Pons (tissue), 1 donor: ENCODE results near the gene NF1.
"Not testable (repeated sequence)": the region's sequence is repeated elsewhere in the genome, so short reads cannot be mapped to it uniquely, and the experiment has no call there.

Experiments used
- DNase-seq: peaks from one replicate; pipeline ENCODE4 v3.0.0-alpha.2; 2016; ENCODE audit warnings: low spot score

Gene NF1

GRCh38 chr17:31345191-31345747, 250.5 kb downstream of the NF1 start:
- not testable (repeated sequence) for DNase-seq

GRCh38 chr17:31349454-31349853, 254.7 kb downstream of the NF1 start:
- DNase-seq = no peak

DNA sequence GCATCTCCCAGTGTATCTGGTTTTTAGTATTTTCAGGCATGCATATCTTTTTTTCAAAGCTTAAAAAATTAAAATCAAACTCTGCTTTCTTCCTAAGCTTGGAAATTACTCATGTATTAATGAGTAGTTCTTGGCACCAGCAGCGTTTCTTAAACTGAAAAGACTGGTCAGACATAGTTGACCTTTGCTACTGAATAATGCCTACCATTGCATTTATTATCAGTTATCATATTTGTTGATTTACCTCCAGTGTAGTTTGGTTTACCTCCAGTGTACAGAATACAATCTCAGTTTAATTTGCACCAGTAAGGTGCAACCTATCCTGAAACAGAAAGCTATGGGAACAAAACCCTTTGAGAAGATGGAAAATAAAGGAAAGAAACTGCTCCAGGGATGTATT, 261.2 kb downstream of the NF1 start:
- DNase-seq = no peak

- no peak for DNase-seq
Measured at GRCh38 chr17:31357091-31357490, 262.3 kb downstream of the NF1 start.

DNA sequence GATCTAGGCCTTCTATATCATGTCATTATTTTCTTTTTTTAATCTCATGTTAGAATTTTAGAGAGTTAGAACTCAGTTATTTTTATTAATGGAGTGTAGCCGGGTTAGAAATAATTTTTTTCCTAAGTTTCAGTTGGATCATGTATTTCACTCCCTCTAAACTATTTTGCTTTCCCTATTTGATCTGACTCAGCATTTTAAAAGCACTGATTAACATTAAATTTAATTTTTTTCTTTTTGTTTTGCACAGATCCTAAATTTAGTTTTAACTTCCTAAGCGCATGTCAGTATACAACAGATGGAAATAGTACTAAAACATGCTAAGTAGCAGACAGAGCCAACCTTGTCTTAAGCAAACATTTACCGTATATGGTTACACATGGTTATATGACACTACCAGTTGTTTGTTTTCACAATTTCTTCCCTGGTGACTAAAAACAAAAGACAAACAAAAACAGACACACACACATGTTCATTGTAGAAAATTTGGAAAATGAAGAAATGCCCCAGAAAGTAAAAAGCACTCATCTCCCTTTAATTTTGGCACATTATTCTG, 263.1 kb downstream of the NF1 start:
- DNase-seq = no peak

- DNase-seq = no peak
Measured at GRCh38 chr17:31364012-31364411, 269.2 kb downstream of the NF1 start.

DNA sequence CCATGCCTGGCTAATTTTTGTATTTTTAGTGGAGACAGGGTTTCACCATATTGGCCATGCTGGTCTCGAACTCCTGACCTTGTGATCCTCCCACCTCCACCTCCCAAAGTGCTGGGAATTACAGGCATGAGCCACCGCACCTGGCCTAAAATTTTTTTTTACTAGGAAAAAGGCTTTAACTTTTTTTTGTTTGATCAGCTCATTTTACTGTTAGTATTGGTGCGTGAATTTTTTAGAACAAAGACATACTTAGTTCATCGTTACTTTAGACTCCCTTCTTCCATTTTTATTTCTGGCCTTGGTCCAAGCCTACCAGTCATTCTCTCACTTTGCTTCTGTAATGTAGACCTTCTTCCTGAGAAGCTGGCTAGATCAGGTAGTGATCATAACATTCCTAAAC, 271.3 kb downstream of the NF1 start:
- DNase-seq = no peak

DNA sequence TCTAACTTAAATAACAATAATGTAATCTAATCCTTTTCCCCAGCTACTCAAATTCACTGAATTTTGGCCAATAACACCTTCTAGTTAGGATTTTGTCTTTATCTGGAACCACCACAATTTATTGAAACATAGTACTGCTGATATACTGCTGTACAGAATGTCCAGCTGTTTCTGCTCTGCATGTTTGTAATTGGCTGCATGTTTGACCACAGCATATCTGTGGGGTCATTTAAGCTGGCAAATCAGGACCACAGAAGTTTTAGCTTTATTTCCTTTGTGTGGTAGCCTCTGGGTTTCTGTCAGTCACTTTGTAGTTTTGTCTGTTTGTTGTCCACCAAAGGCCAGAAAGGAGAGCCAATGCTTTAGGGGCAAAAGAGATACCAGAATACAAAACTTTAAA, 274.5 kb downstream of the NF1 start:
- no peak for DNase-seq

GRCh38 chr17:31371511-31372097, 276.8 kb downstream of the NF1 start:
- DNase-seq = peak; percentile 38

DNA sequence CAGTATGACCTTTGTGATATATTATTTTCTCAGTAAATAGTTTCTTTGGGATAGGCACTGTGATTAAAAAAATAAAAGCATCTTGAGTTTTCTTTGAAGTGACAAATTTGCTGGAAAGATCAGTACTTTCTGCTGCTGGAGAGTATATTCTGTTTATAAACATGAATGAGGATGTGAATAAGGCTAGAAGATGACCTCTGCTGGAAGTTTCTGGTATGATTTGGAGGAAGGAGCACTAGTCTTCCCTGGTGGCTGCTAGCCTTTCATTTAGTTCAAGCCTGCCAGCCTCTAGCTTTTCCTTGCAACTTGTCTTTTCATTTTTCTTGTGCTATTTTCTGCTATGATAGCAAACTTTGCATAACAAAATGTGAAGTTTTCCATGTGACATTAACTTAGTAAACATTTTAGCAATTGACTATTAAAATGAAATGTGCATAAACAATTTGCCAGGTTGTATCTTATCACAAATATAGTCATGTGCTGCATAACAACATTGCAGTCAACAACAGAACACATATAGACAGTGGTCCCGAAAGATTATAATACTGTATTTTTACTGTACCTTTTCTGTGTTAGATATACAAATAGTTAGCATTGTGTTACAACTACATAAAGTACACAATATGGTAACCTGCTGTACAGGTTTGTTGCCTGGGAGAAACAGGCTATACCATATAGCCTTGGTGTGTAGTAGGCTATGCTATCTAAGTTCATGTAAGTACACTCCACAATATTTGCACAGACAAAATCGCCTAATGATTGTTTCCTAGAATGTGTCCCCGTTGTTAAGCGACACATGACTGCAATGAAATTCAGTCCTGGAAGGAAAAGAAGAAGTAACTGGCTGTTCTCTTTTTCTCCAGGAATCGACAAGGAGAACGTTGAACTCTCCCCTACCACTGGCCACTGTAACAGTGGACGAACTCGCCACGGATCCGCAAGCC, 278.6 kb downstream of the NF1 start:
- DNase-seq = peak; percentile 96

- DNase-seq = no peak
Measured at GRCh38 chr17:31374094-31374447, 279.3 kb downstream of the NF1 start.

GRCh38 chr17:31374503-31374902, 279.7 kb downstream of the NF1 start:
- no peak for DNase-seq

DNA sequence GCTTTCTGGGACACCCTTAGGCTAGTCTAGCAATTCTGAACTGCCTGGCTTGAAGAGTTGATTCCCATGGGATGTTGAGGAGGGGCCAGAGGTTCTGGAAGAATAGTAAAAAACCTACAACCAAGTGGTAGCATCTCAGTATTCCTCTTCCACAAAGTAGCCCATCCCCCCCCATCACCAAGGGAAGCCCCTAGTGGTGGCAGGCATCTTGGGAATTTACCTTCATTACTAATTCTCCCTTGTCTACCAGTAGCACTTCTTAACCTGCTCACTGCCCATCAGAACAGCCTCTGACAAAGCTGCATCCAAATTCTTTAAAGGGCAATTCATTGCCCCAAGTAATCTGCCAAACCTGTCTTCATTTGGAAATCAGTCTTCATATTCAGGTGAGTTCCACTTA, 283.9 kb downstream of the NF1 start:
- no peak for DNase-seq

GRCh38 chr17:31379597-31380205, 284.9 kb downstream of the NF1 start:
- peak; percentile 76 for DNase-seq

- peak; percentile 55 for DNase-seq
Measured at GRCh38 chr17:31381165-31381668, 286.4 kb downstream of the NF1 start.

DNA sequence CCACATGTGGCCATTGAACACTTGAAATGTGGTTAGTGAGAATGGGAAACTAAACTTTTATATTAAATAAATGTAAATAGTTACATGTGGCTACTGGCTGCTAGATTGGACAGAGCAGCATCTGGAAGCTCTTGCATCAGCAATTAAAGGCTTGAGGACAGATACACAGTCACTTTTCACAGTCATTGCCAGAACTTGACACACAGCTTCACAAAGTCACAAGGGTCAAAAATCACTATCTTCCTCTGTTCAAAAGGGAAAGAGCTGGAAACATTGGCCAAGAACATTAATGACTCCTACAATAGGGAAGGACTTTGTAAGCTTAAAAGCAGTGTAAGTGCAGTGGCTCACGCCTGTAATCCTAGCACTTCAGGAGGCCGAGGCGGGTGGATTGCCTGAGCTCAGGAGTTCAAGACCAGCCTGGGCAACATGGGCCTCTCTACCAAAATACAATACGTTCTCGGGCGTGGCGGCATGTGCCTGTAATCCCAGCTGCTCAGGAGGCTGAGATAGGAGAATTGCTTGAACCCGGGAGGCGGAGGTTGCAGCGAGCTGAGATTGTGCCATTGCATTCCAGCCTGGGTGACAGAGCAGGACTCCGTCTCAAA, 288.0 kb downstream of the NF1 start:
- DNase-seq = peak; percentile 35

- DNase-seq = not testable (repeated sequence)
Measured at GRCh38 chr17:31383488-31383887, 288.7 kb downstream of the NF1 start.

DNA sequence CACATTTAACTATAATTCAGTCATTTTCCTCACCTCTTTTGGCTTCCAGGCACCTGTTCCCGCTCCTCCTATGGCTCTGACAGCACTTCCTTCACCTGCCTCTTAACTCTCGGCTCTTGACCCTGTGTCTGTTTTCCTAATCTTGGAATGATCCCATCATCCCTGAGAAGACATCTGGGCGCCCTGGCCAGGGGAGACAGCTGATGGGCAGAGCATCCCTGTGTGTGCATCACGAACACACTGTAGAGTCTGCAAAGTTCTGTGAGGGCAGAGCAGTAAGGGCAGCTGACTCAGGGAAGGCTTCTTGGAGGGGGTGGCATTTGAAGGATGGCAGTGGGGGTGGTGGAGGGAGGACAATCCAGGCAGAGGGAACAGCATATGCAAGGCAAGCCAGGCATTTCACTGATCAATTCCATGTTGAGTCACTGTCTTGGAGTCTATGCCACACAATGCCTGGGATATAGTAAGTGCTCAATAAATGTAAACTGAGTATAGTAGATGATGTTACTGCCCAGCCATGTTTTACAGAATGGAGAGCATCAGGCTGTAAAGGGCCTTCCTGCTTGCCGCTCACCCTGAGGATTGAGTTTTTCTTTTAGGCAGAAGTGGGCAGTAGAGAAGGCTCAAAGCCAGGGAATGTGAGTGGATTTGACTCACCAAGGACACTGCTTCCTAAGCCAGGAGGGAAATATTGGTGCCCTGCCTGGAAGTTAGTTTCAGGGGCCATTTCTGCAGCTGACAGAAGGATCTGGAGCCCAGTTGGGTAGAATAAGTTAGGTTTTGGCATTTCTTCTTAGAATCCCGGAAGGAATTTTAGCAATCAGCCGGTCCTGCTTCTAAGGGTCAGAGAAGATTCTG, 290.9 kb downstream of the NF1 start:
- DNase-seq = no peak

GRCh38 chr17:31386542-31387075, 291.8 kb downstream of the NF1 start:
- DNase-seq = no peak

DNA sequence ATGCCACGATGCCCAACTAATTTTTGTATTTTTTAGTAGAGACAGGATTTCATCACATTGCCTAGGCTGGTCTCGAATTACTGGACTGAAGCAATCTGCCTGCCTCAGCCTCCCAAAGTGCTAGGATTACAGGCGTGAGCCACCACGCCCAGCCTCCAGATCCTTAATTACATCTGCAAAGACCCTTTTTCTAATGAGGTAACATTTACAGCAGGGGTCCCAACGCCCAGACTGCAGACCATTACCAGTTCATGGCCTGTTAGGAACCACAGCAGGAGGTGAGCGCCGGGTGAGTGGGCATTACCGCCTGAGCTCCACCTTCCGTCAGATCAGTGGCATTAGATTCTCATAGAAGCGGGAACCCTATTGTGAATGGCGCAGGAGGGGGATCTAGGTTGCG, 292.7 kb downstream of the NF1 start:
- DNase-seq = no peak

DNA sequence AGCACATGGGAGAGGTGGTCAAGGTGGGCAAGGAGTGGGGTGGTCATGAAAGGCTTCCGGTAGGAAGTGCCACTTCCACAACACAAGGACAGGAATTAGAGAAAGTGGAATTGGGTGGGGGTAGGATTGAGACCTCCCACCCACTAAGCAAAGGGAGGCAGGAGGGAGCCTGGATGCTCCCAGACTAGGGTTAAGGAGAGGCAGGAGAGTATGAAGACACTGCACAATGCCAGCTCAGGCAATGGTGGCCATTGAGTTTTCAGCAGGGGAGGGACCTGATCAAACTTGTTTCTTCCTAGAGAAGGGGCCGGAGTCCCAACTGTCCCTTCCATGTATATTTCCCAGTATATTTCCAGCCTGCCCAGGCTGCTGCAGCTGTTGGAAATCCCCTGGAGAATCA, 293.6 kb downstream of the NF1 start:
- no peak for DNase-seq
